Endothelial cell (in vitro differentiated cells): ENCODE measurements around the gene AP1M2. TPM values are rescaled to one million over a fixed set of nuclear protein-coding genes. Genes with fewer than 3 reads are reported as not detected.

Experiments used
- DNase-seq: peaks from one replicate; pipeline ENCODE4 v3.0.0; 2021; ENCODE audit warnings: low spot score
- H3K27ac Mint-ChIP-seq: one replicate; pipeline ENCODE4 v1.8.0; 2021; ENCODE audit warnings: mixed read lengths, inconsistent platforms; ENCODE audit not compliant: unreplicated experiment
- H3K27me3 Mint-ChIP-seq: one replicate; pipeline ENCODE4 v1.8.0; 2021; ENCODE audit warnings: mild to moderate bottlenecking, moderate library complexity, mixed read lengths, inconsistent platforms; ENCODE audit not compliant: unreplicated experiment
- H3K36me3 Mint-ChIP-seq: one replicate; pipeline ENCODE4 v1.8.0; 2021; ENCODE audit warnings: mild to moderate bottlenecking, low read depth, mixed read lengths, inconsistent platforms; ENCODE audit not compliant: unreplicated experiment
- H3K4me1 Mint-ChIP-seq: one replicate; pipeline ENCODE4 v1.8.0; 2021; ENCODE audit warnings: mild to moderate bottlenecking, mixed read lengths, inconsistent platforms; ENCODE audit not compliant: unreplicated experiment
- H3K4me3 Mint-ChIP-seq: one replicate; pipeline ENCODE4 v1.8.0; 2021; ENCODE audit warnings: mild to moderate bottlenecking, mixed read lengths, inconsistent platforms; ENCODE audit not compliant: unreplicated experiment
- H3K9me3 Mint-ChIP-seq: one replicate; pipeline ENCODE4 v1.8.0; 2021; ENCODE audit warnings: mixed read lengths, inconsistent platforms; ENCODE audit not compliant: unreplicated experiment
- CTCF ChIP-seq: fragments of 200-600 bp; sonication (generic); IDR thresholded peaks from one replicate; pipeline ENCODE4 v1.5.0; 2021; ENCODE audit warnings: antibody characterized with exemption; ENCODE audit not compliant: unreplicated experiment
- total RNA-seq: library from RNA; stranded (reverse); fragmentation: NEBNext Ultra II Directional; extraction: Animal tissue kit (Norgen Biotek cat#: 25700); gene quantifications from one replicate; pipeline ENCODE4 v1.2.1, GENCODE V29; 2021; ENCODE audit not compliant: unreplicated experiment

Gene AP1M2
- total RNA-seq, 1 donor from 2014 or later = 7.5 TPM

GRCh38 chr19:10611907-10612306 lies 24.8 kb upstream of the AP1M2 start:
- peaks cover 2% of the 10 kb centered on the region for H3K27me3 Mint-ChIP-seq
- peaks cover 4% of the 10 kb centered on the region for H3K36me3 Mint-ChIP-seq
- no peak overlapping the region for H3K4me3 Mint-ChIP-seq

GRCh38 chr19:10604460-10604980 lies 17.4 kb upstream of the AP1M2 start:
- H3K4me1 Mint-ChIP-seq = peaks cover 19% of the 10 kb centered on the region
- H3K27ac Mint-ChIP-seq = peak overlapping the region; percentile 93
- peak; percentile 22 for DNase-seq
- peak overlapping the region; percentile 95 for H3K4me3 Mint-ChIP-seq
- H3K36me3 Mint-ChIP-seq = peaks cover 5% of the 10 kb centered on the region
- H3K27me3 Mint-ChIP-seq = peaks cover 1% of the 10 kb centered on the region
- no peak for TF ChIP-seq CTCF
- no peaks in the 10 kb centered on the region for H3K9me3 Mint-ChIP-seq

More at GRCh38 chr19:10611907-10612306, 24.8 kb upstream of the AP1M2 start:
- no peaks in the 10 kb centered on the region for H3K9me3 Mint-ChIP-seq
- H3K4me1 Mint-ChIP-seq = peaks cover 2% of the 10 kb centered on the region
- no peak for TF ChIP-seq CTCF
- no peak for DNase-seq
- no peak overlapping the region for H3K27ac Mint-ChIP-seq

GRCh38 chr19:10603873-10604459 lies 16.9 kb upstream of the AP1M2 start:
- peaks cover 1% of the 10 kb centered on the region for H3K27me3 Mint-ChIP-seq
- peaks cover 19% of the 10 kb centered on the region for H3K4me1 Mint-ChIP-seq
- H3K9me3 Mint-ChIP-seq = no peaks in the 10 kb centered on the region
- TF ChIP-seq CTCF = no peak
- no peak for DNase-seq
- peak overlapping the region; percentile 93 for H3K27ac Mint-ChIP-seq
- peaks cover 5% of the 10 kb centered on the region for H3K36me3 Mint-ChIP-seq
- H3K4me3 Mint-ChIP-seq = peak overlapping the region; percentile 95

GRCh38 chr19:10603084-10603872 lies 16.2 kb upstream of the AP1M2 start:
- peak overlapping the region; percentile 93 for H3K27ac Mint-ChIP-seq
- TF ChIP-seq CTCF = no peak
- peak overlapping the region; percentile 95 for H3K4me3 Mint-ChIP-seq
- peaks cover 19% of the 10 kb centered on the region for H3K4me1 Mint-ChIP-seq
- peaks cover 1% of the 10 kb centered on the region for H3K27me3 Mint-ChIP-seq
- peaks cover 5% of the 10 kb centered on the region for H3K36me3 Mint-ChIP-seq
- H3K9me3 Mint-ChIP-seq = no peaks in the 10 kb centered on the region
- no peak for DNase-seq
